ENCODE measurements around the gene SHC4. TPM values are rescaled to one million over a fixed set of nuclear protein-coding genes. Genes with fewer than 3 reads are reported as not detected.

SHC4 gene
- total RNA-seq, 1 experiment from 2014 or later: not detected

DNA sequence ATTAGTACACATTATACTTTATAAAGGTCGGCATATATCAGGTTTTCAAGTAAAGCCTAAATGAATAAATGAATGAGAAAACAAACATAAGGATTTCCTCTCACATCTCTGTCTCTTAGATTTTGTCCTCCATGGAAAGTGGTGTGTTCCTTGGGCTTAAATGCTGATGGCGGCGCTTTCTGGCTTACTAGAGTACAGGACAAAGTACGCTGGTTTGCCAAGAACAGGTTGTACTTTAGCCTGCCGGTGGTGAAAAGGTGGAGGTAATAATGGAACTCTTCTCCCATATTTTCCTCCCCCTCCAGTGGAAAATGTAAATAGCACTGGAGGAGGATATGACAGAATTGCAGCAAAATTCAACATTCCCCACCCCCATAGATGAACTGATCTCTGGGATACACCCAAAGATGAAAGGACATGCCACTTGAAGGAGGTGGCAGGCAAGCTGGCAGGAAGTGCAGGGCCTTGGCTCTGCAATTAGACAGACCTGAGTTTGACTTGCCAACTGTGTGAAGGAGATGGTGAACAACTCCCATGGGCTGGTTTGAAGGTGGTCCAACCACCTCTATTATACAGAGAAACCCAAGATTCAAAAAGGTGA is 182.1 kb downstream of the SHC4 start:
- in situ Hi-C loops (cut with HindIII; ENCODE audit: low sequenced_read_pairs): no loop called here
- DNase-seq (ENCODE audit: low spot score): no peak

DNA sequence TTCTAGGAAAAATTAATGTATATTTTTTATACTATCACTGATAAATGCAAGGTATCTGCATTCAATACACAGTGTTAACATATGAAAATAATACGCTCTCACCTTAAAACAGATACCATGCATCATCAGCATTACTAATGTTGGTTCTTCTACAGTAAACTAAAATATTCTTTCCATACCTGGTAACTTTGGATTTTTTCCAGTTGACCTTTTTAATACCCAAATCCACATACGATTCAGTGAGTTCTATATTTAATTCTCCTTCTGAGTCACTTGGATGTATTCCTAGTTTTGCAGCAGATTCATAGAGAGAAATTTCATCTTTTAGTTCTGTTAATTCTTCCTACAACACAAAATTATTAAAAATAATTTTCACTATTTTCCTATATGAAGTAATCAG is 182.7 kb downstream of the SHC4 start:
- DNase-seq (ENCODE audit: low spot score): no peak
- in situ Hi-C loops (cut with HindIII; ENCODE audit: low sequenced_read_pairs): no loop called here

DNA sequence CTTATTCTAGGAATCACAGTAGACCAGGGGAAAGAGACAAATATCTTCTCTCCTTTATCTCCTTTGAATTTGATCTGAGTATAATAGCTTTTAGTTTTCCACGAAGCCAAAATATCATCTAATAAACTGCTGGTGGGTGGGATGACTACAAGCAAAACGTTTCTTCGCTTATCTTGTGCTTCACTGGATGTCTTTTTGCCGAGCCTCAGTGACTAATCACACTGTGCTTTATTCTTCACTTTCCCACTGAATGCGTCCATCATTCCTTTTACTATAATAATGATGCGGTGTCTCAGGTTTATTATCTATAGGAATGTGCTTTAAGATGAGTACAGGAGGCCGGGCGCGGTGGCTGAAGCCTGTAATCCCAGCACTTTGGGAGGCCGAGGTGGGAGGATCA is 185.4 kb downstream of the SHC4 start:
- no peak for DNase-seq (ENCODE audit: low spot score)
- in situ Hi-C loops (cut with HindIII; ENCODE audit: low sequenced_read_pairs): no loop called here

DNA sequence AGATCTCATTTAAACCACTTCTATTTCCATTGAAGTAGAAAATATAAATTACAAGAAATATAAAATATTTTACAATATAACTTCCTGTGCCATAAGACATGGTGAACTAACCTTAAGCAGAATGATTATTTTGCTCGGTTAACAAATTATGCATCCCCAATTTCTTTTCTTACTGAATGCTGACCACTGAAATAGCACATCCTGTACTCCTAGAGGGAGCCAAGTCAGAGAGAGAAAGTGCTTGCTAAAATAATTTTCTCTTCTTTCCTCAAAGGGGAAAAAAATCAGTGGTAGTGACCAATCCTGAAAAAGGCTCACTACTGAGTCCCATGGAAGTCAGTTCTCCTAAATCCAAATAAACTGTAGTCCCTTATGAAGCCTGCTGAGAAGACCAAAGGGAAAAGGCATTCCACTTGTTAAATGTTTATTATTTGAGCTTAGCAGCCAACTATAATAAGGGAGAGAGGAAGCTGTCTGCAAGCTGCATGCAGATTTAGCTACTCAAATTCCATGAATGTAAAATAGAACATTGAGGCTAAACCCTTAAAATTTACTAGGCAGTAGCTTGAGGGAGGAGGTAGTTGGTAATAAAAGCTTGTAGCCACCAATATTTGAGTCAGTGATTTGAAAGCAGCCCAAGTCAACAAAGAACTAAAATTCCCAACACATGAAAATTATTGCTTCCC is 185.9 kb downstream of the SHC4 start:
- in situ Hi-C loops (cut with HindIII; ENCODE audit: low sequenced_read_pairs): no loop called here
- DNase-seq (ENCODE audit: low spot score): no peak

DNA sequence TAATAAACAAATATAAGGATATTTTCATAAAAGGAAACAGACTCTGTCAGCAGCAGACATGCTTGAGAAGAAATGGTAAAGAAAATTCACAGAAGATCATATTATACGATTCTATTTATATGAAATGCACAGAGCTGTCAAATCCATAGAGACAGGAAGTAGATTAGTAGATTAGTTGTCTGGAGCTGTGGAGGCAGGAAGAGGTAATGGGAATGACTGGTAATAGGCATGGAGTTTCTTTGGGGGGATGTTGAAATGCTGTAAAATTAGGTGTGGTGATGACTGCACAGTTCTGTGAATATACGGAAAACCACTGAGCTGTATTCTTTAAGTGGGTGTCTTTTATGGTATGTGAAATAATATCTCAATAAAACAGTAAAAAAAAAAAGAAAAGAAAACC is 188.2 kb downstream of the SHC4 start:
- in situ Hi-C loops (cut with HindIII; ENCODE audit: low sequenced_read_pairs): no loop called here
- no peak for DNase-seq (ENCODE audit: low spot score)

DNA sequence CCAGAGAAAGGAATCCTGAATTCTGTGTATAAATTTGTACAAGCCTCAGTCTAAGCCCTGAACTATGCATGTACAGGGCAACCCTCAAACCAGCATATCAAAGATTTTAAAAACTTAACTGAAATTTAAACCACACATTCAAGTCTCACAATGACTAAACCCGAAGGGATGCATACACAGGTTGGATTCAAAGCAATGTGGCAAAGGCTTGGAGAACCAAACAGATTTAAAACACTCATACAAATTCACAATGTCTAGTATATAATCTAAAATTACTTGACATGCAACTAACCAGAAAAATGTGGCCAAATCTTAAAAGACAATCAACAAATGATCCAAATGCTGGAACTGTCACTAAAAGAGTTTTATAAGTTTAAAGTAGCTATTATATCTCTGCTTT is 189.2 kb downstream of the SHC4 start:
- DNase-seq (ENCODE audit: low spot score): no peak
- in situ Hi-C loops (cut with HindIII; ENCODE audit: low sequenced_read_pairs): no loop called here

Other genes starting within 250 kb of the SHC4 start
- gene CEP152, start 152.8 kb downstream of the SHC4 start, total RNA-seq (2014; rRNA removed; shearing (Covaris generic)): 3.1 and 3.6 TPM in 2 replicates
- 228 and 261 TPM in 2 replicates for gene EID1, start 85.8 kb downstream of the SHC4 start, total RNA-seq (2014; rRNA removed; shearing (Covaris generic))
- gene SECISBP2L, start 82.5 kb upstream of the SHC4 start, total RNA-seq (2014; rRNA removed; shearing (Covaris generic)): 8.6 and 12.3 TPM in 2 replicates
- 127 and 223 TPM in 2 replicates for gene COPS2, start 191.7 kb upstream of the SHC4 start, total RNA-seq (2014; rRNA removed; shearing (Covaris generic))
- 19.4 and 45.1 TPM in 2 replicates for gene GALK2, start 206.3 kb upstream of the SHC4 start, total RNA-seq (2014; rRNA removed; shearing (Covaris generic))